ENCODE data around the gene AIF1. TPM values are rescaled to one million over a fixed set of nuclear protein-coding genes. Genes with fewer than 3 reads are reported as not detected.

Gene AIF1
- total and polyA plus RNA-seq, 2 experiments from 2014 or later = 13.3 to 33.7 TPM

DNA sequence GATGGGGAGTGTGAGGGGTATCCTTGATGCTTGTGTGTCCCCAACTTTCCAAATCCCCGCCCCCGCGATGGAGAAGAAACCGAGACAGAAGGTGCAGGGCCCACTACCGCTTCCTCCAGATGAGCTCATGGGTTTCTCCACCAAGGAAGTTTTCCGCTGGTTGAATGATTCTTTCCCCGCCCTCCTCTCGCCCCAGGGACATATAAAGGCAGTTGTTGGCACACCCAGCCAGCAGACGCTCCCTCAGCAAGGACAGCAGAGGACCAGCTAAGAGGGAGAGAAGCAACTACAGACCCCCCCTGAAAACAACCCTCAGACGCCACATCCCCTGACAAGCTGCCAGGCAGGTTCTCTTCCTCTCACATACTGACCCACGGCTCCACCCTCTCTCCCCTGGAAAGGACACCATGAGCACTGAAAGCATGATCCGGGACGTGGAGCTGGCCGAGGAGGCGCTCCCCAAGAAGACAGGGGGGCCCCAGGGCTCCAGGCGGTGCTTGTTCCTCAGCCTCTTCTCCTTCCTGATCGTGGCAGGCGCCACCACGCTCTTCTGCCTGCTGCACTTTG is 39.6 kb upstream of the AIF1 start, which contains the start of gene TNF (continued):
- TF ChIP-seq, protein P1, sequence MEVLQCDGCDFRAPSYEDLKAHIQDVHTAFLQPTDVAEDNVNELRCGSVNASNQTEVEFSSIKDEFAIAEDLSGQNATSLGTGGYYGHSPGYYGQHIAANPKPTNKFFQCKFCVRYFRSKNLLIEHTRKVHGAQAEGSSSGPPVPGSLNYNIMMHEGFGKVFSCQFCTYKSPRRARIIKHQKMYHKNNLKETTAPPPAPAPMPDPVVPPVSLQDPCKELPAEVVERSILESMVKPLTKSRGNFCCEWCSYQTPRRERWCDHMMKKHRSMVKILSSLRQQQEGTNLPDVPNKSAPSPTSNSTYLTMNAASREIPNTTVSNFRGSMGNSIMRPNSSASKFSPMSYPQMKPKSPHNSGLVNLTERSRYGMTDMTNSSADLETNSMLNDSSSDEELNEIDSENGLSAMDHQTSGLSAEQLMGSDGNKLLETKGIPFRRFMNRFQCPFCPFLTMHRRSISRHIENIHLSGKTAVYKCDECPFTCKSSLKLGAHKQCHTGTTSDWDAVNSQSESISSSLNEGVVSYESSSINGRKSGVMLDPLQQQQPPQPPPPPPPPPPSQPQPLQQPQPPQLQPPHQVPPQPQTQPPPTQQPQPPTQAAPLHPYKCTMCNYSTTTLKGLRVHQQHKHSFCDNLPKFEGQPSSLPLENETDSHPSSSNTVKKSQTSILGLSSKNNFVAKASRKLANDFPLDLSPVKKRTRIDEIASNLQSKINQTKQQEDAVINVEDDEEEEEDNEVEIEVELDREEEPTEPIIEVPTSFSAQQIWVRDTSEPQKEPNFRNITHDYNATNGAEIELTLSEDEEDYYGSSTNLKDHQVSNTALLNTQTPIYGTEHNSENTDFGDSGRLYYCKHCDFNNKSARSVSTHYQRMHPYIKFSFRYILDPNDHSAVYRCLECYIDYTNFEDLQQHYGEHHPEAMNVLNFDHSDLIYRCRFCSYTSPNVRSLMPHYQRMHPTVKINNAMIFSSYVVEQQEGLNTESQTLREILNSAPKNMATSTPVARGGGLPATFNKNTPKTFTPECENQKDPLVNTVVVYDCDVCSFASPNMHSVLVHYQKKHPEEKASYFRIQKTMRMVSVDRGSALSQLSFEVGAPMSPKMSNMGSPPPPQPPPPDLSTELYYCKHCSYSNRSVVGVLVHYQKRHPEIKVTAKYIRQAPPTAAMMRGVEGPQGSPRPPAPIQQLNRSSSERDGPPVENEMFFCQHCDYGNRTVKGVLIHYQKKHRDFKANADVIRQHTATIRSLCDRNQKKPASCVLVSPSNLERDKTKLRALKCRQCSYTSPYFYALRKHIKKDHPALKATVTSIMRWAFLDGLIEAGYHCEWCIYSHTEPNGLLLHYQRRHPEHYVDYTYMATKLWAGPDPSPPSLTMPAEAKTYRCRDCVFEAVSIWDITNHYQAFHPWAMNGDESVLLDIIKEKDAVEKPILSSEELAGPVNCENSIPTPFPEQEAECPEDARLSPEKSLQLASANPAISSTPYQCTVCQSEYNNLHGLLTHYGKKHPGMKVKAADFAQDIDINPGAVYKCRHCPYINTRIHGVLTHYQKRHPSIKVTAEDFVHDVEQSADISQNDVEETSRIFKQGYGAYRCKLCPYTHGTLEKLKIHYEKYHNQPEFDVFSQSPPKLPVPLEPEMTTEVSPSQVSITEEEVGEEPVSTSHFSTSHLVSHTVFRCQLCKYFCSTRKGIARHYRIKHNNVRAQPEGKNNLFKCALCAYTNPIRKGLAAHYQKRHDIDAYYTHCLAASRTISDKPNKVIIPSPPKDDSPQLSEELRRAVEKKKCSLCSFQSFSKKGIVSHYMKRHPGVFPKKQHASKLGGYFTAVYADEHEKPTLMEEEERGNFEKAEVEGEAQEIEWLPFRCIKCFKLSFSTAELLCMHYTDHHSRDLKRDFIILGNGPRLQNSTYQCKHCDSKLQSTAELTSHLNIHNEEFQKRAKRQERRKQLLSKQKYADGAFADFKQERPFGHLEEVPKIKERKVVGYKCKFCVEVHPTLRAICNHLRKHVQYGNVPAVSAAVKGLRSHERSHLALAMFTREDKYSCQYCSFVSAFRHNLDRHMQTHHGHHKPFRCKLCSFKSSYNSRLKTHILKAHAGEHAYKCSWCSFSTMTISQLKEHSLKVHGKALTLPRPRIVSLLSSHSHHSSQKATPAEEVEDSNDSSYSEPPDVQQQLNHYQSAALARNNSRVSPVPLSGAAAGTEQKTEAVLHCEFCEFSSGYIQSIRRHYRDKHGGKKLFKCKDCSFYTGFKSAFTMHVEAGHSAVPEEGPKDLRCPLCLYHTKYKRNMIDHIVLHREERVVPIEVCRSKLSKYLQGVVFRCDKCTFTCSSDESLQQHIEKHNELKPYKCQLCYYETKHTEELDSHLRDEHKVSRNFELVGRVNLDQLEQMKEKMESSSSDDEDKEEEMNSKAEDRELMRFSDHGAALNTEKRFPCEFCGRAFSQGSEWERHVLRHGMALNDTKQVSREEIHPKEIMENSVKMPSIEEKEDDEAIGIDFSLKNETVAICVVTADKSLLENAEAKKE (CRISPR knock-in tag; IDR thresholded peaks at IDR 0.05) = no peak
- TF ChIP-seq ZNF114 (CRISPR knock-in tag; IDR thresholded peaks at IDR 0.05) (no peak), STAT1 (IDR thresholded peaks at IDR 0.05; ENCODE audit: unreplicated experiment) (no peak)
- TF ChIP-seq, protein P2, sequence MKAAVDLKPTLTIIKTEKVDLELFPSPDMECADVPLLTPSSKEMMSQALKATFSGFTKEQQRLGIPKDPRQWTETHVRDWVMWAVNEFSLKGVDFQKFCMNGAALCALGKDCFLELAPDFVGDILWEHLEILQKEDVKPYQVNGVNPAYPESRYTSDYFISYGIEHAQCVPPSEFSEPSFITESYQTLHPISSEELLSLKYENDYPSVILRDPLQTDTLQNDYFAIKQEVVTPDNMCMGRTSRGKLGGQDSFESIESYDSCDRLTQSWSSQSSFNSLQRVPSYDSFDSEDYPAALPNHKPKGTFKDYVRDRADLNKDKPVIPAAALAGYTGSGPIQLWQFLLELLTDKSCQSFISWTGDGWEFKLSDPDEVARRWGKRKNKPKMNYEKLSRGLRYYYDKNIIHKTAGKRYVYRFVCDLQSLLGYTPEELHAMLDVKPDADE (IDR thresholded peaks at IDR 0.05) = no peak
- TF ChIP-seq, protein P3, sequence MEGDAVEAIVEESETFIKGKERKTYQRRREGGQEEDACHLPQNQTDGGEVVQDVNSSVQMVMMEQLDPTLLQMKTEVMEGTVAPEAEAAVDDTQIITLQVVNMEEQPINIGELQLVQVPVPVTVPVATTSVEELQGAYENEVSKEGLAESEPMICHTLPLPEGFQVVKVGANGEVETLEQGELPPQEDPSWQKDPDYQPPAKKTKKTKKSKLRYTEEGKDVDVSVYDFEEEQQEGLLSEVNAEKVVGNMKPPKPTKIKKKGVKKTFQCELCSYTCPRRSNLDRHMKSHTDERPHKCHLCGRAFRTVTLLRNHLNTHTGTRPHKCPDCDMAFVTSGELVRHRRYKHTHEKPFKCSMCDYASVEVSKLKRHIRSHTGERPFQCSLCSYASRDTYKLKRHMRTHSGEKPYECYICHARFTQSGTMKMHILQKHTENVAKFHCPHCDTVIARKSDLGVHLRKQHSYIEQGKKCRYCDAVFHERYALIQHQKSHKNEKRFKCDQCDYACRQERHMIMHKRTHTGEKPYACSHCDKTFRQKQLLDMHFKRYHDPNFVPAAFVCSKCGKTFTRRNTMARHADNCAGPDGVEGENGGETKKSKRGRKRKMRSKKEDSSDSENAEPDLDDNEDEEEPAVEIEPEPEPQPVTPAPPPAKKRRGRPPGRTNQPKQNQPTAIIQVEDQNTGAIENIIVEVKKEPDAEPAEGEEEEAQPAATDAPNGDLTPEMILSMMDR (conservative IDR thresholded peaks at IDR 0.05; ENCODE audit: low read depth in 2 of 2) = no peak
